HPDE6-E6E7 (cell line): ENCODE measurements around the gene AFMID.

Experiments used
- DNase-seq: peaks from one replicate; pipeline ENCODE4 v3.0.0; 2011; ENCODE audit warnings: missing footprints; ENCODE audit errors: extremely low spot score

AFMID gene

GRCh38 chr17:78255029-78255656, 68.0 kb downstream of the AFMID start:
- no peak for DNase-seq

GRCh38 chr17:78255953-78256706, 69.0 kb downstream of the AFMID start:
- no peak for DNase-seq

- DNase-seq, result no peak
Observed at GRCh38 chr17:78256707-78257591, 69.8 kb downstream of the AFMID start.
